Activated CD4-positive, alpha-beta memory T cell treated with anti-CD3 and anti-CD28 coated beads for 36 hours (primary cell): ENCODE results near the gene KIN. TPM values are rescaled to one million over a fixed set of nuclear protein-coding genes. Genes with fewer than 3 reads are reported as not detected.
"Not testable (repeated sequence)": the region's sequence is repeated elsewhere in the genome, so short reads cannot be mapped to it uniquely, and the experiment has no call there.

Experiments used
- CTCF ChIA-PET: fragments of 350-600 bp; sonication (Branson Sonifier 250); formaldehyde crosslinking; loops from one replicate; lab custom pipeline; 2021; ENCODE audit warnings: antibody characterized with exemption, inconsistent platforms; lab: Charles Lee
- POLR2A ChIA-PET: fragments of 350-600 bp; sonication (Branson Sonifier 250); formaldehyde crosslinking; loops from one replicate; lab custom pipeline; 2021; ENCODE audit warnings: antibody characterized with exemption; lab: Charles Lee
- DNase-seq: peaks from one replicate; pipeline ENCODE4 v3.0.0-alpha.2; 2020
- H3K27ac Mint-ChIP-seq: one replicate; pipeline ENCODE4 v1.8.0; 2021; ENCODE audit warnings: mixed read lengths
- H3K27me3 Mint-ChIP-seq: one replicate; pipeline ENCODE4 v1.8.0; 2021; ENCODE audit warnings: mixed read lengths
- H3K36me3 Mint-ChIP-seq: one replicate; pipeline ENCODE4 v1.8.0; 2021; ENCODE audit warnings: mixed read lengths
- H3K4me1 Mint-ChIP-seq: one replicate; pipeline ENCODE4 v1.8.0; 2021; ENCODE audit warnings: low read depth, mixed read lengths
- H3K4me3 Mint-ChIP-seq: one replicate; pipeline ENCODE4 v1.8.0; 2021; ENCODE audit warnings: mild to moderate bottlenecking, mixed read lengths
- H3K9me3 Mint-ChIP-seq: one replicate; pipeline ENCODE4 v1.8.0; 2021; ENCODE audit warnings: mixed read lengths
- intact Hi-C: fragments of 100-400 bp; cut with micrococcal nuclease; formaldehyde crosslinking; loops from one replicate; pipeline ENCODE4 v1.15.1; 2023
- total RNA-seq, 2 experiments: library from RNA; stranded (reverse); gene quantifications; one replicate each; pipeline ENCODE4 v1.2.3, GENCODE V29; 2021

The KIN gene
- total RNA-seq, 2 experiments from 2014 or later, result 10.9 to 11.5 TPM

DNA sequence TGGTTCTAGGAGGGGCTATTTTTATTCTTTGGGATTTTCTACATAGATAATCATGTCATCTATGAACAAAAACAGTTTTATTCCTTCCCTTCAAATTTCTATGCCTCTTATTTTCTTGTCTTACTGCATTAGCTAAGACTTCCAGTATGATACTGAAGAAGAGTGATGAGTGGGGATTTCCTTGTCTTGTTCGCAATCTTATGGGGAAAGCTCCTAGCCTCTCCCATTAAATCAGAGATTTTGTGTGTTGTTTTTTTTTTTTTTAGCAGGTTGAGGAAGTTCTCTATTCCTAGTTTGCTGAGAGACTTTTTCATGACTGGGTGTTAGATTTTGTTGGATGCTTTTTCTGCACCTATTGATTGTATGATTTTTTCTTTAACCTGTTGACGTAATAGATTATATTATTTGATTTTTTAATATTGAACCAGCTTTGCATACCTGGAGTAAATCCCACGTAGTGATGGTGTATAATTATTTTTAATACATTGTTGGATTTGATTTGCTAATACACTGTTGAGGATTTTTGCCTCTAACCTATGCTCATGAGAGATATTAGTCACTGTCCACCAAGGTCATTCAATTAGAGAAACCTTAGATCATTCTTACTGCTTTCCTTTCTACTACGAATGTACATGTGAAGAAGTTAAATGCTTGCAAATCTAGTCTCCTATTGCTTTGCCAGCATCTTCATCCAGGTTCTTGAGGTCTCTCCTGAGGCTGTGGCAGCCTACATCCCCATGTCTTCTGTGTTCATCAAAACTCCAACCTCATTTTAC lies 6.6 kb upstream of the KIN start:
- intact Hi-C loops, result no loop called here
- no peaks in the 10 kb centered on the region for H3K9me3 Mint-ChIP-seq
- CTCF ChIA-PET, result no interaction called here
- POLR2A ChIA-PET, result no interaction called here
- peaks cover 66% of the 10 kb centered on the region for H3K4me1 Mint-ChIP-seq
- no peaks in the 10 kb centered on the region for H3K27me3 Mint-ChIP-seq
- no peak for DNase-seq
- peak overlapping the region; percentile 13 for H3K27ac Mint-ChIP-seq
- H3K36me3 Mint-ChIP-seq, result peaks cover 34% of the 10 kb centered on the region
- H3K4me3 Mint-ChIP-seq, result no peak overlapping the region

DNA sequence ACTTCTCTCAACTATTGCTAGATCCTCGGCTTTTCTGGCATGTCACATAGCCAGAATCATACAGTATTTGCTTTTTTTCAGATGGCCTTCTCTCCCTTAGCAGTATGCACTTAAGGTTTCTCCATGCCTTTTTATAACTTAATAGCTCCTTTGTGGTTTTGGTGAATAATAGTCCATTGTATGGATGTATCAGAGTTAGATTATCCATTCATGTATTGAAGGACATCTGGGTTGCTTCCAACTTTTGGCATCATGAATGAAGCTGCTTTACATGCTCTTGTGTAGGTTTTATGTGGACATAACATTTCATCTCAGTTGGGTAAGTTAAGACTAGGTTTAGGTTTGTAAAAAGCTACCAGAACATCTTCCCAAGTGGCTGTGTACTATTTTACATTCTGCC lies 4.7 kb upstream of the KIN start:
- CTCF ChIA-PET, result interaction anchor here (0.9 kb wide), 1 partner anchor 14 kb away, joined by 3 read pairs; no protein-coding TSS in a partner anchor
- peak overlapping the region; percentile 5 for H3K27ac Mint-ChIP-seq

DNA sequence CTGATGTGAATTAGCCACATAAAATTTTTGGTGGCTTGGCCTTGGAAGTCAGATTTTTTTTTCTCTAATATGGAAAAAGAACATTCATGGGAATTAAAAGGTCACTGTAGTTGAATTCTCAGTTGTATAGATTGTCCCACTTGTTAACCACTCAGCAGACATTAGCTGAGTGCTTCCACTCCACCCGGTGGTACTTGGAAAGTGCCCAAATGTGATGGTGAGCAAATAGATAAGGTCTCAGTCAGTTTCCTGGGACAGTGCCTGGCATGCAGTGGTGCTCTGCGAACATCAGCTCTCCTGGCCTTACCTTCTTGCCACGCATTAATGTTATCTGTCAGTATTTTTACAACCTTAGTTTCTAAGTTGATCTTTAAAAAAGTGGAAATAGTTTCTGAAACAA lies 1.6 kb upstream of the KIN start:
- no peaks in the 10 kb centered on the region for H3K27me3 Mint-ChIP-seq
- no peak overlapping the region for H3K4me3 Mint-ChIP-seq
- no peaks in the 10 kb centered on the region for H3K9me3 Mint-ChIP-seq
- DNase-seq, result no peak
- peaks cover 24% of the 10 kb centered on the region for H3K36me3 Mint-ChIP-seq
- CTCF ChIA-PET, result interaction anchor here (1.1 kb wide), 1 partner anchor 264 kb away, joined by 3 read pairs; no protein-coding TSS in a partner anchor
- POLR2A ChIA-PET, result interaction anchor here (1.3 kb wide), 1 partner anchor 29 kb away, joined by 5 read pairs; the partner anchor contains the start of gene TAF3
- H3K27ac Mint-ChIP-seq, result no peak overlapping the region
- intact Hi-C loops, result no loop called here
- peaks cover 54% of the 10 kb centered on the region for H3K4me1 Mint-ChIP-seq

More for the DNA sequence above, 4.7 kb upstream of the KIN start:
- Mint-ChIP-seq H3K4me1 (peaks cover 72% of the 10 kb centered on the region), H3K27me3 (no peaks in the 10 kb centered on the region), H3K36me3 (peaks cover 35% of the 10 kb centered on the region), H3K9me3 (no peaks in the 10 kb centered on the region), H3K4me3 (no peak overlapping the region)
- POLR2A ChIA-PET, result no interaction called here
- DNase-seq, result no peak
- intact Hi-C loops, result no loop called here

DNA sequence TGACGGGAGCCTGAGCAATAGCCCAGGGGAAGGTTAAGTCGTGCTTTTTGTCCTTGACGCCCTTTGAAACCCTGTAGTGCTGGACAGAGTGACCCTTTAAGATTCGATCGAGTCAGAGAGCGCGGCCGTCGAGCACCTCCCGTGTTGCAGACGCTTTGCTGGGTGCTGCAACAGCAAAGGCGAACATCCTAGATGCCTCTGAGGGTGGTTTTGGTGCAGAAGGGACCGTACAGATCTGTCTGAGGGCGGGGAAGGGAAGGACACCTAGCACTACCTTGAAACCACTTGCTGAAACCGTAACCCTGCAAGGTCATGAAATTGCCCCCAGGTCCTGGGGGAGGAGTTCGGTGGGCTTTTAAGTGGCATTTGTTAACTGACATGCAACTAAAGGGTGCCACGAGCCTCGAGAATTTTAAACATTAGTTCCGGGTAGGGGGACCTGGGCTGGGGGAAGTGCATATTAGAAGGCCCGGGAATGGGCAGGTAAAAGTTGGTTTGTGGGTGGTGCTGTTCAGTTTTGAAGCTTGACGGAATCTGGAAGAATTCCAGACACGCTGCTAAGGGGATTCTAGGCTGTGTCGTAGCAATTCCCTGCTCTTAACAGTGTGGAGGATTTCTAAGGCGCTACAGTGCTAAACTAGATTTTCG lies 970 bp upstream of the KIN start:
- intact Hi-C loops, result loop anchor here (1.0 kb wide), 1 partner anchor 30 kb away; the partner anchor contains the start of gene TAF3
- H3K9me3 Mint-ChIP-seq, result no peaks in the 10 kb centered on the region
- POLR2A ChIA-PET, result interaction anchor here (0.8 to 1.7 kb wide), 5 partner anchors 27 to 349 kb away, joined by 3 to 29 read pairs (median 4); partner anchors contain the start of gene TAF3
- CTCF ChIA-PET, result interaction anchor here (1.0 to 1.2 kb wide), 4 partner anchors 29 to 263 kb away, joined by 3 to 4 read pairs (median 3); partner anchors contain the start of gene TAF3
- H3K27me3 Mint-ChIP-seq, result no peaks in the 10 kb centered on the region
- H3K27ac Mint-ChIP-seq, result no peak overlapping the region
- peaks cover 24% of the 10 kb centered on the region for H3K36me3 Mint-ChIP-seq
- H3K4me3 Mint-ChIP-seq, result no peak overlapping the region
- peaks cover 48% of the 10 kb centered on the region for H3K4me1 Mint-ChIP-seq
- no peak for DNase-seq

DNA sequence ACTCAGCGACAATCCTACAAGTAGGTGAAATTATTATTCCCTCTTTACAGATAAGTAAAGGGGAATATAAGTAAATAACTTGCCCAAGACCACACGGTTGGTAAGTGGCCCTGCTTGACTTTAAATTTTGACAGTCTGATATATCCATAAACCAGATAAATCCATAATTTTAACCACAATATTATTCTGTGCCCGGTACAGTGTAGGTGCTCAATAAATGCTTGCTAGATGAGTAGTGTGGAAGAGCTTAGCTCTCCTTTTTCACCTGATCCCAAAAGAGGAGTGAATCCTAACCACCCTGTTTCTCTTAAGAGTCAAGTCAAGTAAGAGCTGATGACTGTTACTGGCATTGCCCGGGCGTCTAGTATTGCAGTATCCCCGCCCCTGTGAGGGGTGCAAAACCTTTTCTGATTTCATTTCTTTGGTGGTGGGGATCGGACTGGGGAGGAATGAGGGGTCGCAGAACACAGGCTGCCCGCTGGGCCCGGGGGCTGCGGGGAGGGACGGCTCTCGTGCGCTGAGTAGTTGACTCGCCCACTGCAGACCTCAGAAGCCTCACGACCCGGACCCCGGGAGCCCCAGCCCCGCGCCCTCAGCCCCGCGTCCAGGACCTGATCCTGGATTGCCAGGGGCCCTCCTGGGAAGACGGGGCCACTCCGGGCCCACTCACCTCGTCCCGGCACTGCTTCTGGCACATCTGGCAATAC lies 490 bp downstream of the KIN start:
- Mint-ChIP-seq H3K4me3 (no peak overlapping the region), H3K27me3 (no peaks in the 10 kb centered on the region), H3K4me1 (peaks cover 42% of the 10 kb centered on the region), H3K36me3 (peaks cover 20% of the 10 kb centered on the region), H3K9me3 (no peaks in the 10 kb centered on the region), H3K27ac (no peak overlapping the region)
- POLR2A ChIA-PET, result interaction anchor here (0.5 to 1.7 kb wide), 4 partner anchors 28 to 350 kb away, joined by 3 to 29 read pairs (median 4); partner anchors contain the start of gene TAF3
- CTCF ChIA-PET, result interaction anchor here (0.6 to 1.2 kb wide), 3 partner anchors 10 to 262 kb away, joined by 3 to 4 read pairs (median 3); partner anchors contain the start of gene TAF3
- intact Hi-C loops, result no loop called here
- DNase-seq, result peak; percentile 43

DNA sequence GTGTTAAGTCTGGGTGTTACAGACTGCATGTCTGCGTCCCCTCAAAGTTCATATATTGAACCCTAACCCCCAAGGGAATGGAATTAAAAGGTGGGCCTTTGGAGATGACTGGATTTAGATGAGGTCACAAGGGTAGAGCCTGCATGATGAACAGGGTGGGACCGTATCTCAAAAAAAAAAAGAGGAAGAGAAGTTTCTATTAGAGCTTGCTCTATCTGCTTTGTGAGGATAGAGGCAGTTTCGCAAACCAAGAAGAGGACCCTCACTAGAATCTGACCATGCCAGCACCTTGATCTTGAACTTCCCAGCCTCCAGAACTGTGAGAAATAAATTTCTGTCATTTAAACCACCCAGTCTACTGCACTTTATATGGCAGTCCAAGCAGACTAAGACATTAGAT lies 1.4 kb downstream of the KIN start:
- ChIA-PET CTCF (interaction anchor here (0.6 kb wide), 1 partner anchor 66 kb away, joined by 3 read pairs; no protein-coding TSS in a partner anchor), POLR2A (interaction anchor here (0.6 kb wide), 2 partner anchors 81 to 1471 kb away, joined by 3 read pairs; no protein-coding TSS in a partner anchor)
- Mint-ChIP-seq H3K36me3 (peaks cover 12% of the 10 kb centered on the region), H3K9me3 (no peaks in the 10 kb centered on the region), H3K27ac (no peak overlapping the region), H3K4me1 (peaks cover 33% of the 10 kb centered on the region), H3K27me3 (no peaks in the 10 kb centered on the region), H3K4me3 (no peak overlapping the region)
- DNase-seq, result no peak
- intact Hi-C loops, result no loop called here

DNA sequence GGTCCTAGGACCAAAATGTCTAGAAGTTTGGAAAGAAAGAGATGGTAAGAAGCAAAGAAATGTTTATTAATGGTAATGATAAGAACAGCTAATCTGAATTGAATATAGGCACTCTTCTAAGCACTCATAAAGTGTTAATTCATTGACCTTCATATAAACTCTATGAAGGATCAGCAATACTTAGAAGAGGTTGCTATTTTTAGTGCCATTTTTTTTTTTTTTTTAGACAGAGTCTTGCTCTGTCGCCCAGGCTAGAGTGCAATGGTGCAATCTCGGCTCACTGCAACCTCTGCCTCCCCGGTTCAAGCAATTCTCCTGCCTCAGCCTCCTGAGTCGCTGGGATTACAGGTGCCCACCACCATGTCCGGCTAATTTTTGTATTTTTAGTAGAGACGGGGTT lies 5.6 kb downstream of the KIN start:
- Mint-ChIP-seq H3K4me1 (peaks cover 17% of the 10 kb centered on the region), H3K36me3 (peaks cover 28% of the 10 kb centered on the region)
- H3K27me3 Mint-ChIP-seq, intact Hi-C loops, H3K4me3 Mint-ChIP-seq, H3K27ac Mint-ChIP-seq, CTCF ChIA-PET, H3K9me3 Mint-ChIP-seq, DNase-seq, POLR2A ChIA-PET: not testable (repeated sequence)

DNA sequence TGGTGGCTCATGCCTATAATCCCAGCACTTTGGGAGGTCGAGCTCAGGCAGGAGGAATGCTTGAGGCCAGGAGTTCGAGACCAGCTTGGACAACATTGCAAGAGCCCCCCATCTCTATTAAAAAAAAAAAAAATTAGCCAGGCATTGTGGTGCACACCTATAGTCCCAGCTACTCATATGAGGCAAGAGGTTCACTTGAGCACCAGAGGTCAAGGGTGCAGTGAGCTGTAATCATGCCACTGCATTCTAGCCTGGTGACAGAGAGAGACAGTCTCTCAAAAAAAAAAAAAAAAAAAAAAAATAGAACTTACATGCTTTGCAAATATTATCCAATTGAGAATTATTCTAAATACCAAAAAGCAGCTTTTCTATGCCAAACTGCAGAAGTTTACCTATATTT lies 11.0 kb downstream of the KIN start:
- ChIA-PET POLR2A (interaction anchor here (0.6 kb wide), 1 partner anchor 23 kb away, joined by 5 read pairs; no protein-coding TSS in a partner anchor), CTCF (no interaction called here)
- no peak overlapping the region for H3K27ac Mint-ChIP-seq
- DNase-seq, result no peak
- peaks cover 4% of the 10 kb centered on the region for H3K4me1 Mint-ChIP-seq
- H3K36me3 Mint-ChIP-seq, result peaks cover 49% of the 10 kb centered on the region
- no peak overlapping the region for H3K4me3 Mint-ChIP-seq
- no peaks in the 10 kb centered on the region for H3K9me3 Mint-ChIP-seq
- intact Hi-C loops, result no loop called here
- H3K27me3 Mint-ChIP-seq, result no peaks in the 10 kb centered on the region

DNA sequence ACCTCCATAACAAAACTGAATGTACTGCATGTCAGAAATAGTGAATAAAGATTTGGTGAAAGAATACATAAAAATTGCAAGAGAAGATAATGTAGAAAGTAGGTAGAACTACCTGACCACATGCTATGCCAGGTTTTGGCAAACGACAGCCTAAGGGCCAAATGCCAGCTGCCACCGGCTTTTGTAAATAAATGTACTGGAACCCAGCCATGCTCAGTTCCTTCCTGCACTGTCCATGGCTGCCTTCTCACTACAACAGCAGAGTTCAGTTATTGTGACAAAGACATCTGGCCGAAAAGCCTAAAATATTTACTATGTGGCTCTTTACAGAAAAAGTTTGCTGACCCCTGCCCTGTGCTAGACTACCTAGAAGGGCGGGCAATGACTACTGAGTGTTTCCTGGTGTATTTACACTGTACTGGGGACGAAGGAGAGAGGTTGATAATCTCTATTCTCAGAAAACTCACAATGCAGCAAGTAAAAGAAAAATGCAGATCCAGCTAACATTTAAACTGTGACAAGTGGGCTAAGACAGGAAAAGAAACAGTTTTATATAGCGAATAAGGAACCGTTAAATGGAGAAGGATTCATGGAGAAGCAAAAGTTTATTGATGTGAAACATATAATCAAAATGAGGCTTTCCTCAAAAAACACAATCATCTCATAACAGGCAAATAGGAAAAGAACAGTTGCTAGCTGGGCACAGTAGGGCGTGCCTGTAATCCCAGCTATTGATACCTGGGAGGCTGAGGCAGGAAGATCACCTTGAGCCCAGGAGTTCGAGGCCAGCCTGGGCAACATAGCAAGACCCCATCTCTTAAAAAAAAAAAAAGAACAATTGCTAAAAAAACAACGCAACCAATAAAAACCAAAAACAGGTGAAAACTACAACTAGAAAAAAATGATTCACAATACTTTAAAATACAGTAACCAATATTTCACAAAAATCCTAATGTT lies 13.7 kb downstream of the KIN start:
- no peaks in the 10 kb centered on the region for H3K27me3 Mint-ChIP-seq
- CTCF ChIA-PET, result no interaction called here
- no peaks in the 10 kb centered on the region for H3K4me1 Mint-ChIP-seq
- no peak for DNase-seq
- POLR2A ChIA-PET, result no interaction called here
- intact Hi-C loops, result no loop called here
- H3K4me3 Mint-ChIP-seq, result no peak overlapping the region
- peaks cover 40% of the 10 kb centered on the region for H3K36me3 Mint-ChIP-seq
- no peaks in the 10 kb centered on the region for H3K9me3 Mint-ChIP-seq
- H3K27ac Mint-ChIP-seq, result no peak overlapping the region

DNA sequence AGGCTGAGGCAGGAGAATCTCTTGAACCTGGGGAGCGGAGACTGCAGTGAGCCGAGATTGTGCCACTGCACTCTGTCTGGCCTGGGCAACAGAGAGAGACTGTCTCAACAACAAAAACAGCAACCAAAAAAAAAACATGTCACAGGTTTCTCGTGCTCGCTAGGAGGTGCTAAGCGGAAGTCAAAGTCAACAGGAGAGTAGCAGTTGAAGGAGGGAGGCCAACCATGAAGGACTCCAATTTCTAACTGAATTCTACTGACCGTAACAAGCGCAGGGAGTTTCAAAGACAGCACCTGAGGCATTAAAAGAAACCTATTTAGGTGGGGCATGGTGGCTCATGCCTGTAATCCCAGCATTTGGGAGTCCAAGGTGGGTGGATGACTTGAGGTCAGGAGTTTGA lies 19.4 kb downstream of the KIN start:
- H3K36me3 Mint-ChIP-seq, result peaks cover 35% of the 10 kb centered on the region
- POLR2A ChIA-PET, result no interaction called here

DNA sequence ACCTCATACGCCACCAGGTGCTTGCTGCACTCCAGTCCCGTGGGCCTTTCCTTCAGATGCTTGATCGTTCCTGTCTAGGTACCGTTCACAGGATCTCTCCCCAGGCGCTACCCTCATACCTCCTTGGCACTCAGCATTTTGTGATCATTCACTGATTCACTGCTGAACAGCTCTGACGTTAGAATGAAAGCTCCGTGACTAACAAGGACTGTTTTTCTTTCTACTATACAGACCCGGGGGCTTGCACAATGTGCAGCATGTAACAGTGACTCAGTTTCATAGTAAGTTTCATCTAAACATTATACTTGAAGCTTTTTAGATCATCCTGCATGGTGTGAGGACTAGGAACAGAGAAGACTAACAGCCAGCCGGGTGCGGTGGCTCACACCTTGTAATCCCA lies 20.6 kb downstream of the KIN start:
- intact Hi-C loops, result no loop called here
- H3K4me1 Mint-ChIP-seq, result no peaks in the 10 kb centered on the region
- peaks cover 36% of the 10 kb centered on the region for H3K36me3 Mint-ChIP-seq

More for the DNA sequence above, 19.4 kb downstream of the KIN start:
- Mint-ChIP-seq H3K4me3 (no peak overlapping the region), H3K9me3 (no peaks in the 10 kb centered on the region), H3K27ac (no peak overlapping the region), H3K4me1 (no peaks in the 10 kb centered on the region), H3K27me3 (no peaks in the 10 kb centered on the region)
- intact Hi-C loops, result no loop called here
- DNase-seq, result no peak
- CTCF ChIA-PET, result no interaction called here

More for the DNA sequence above, 20.6 kb downstream of the KIN start:
- DNase-seq, result no peak
- H3K9me3 Mint-ChIP-seq, result no peaks in the 10 kb centered on the region
- POLR2A ChIA-PET, result no interaction called here
- H3K27me3 Mint-ChIP-seq, result no peaks in the 10 kb centered on the region
- H3K4me3 Mint-ChIP-seq, result no peak overlapping the region
- H3K27ac Mint-ChIP-seq, result no peak overlapping the region
- CTCF ChIA-PET, result no interaction called here
